Vagina (tissue), 2 donors: Measurements from ENCODE around the gene CASQ1. TPM values are rescaled to one million over a fixed set of nuclear protein-coding genes. Genes with fewer than 3 reads are reported as not detected.

Experiments used
- DNase-seq, 2 donors: peaks; one replicate each; pipeline ENCODE4 v3.0.0-alpha.2; 2017; ENCODE audit errors: extremely low spot score in 2 of 2
- H3K27ac ChIP-seq: fragments of 200-600 bp; sonication (generic); one replicate; pipeline ENCODE4 v1.5.1; 2019
- H3K27me3 ChIP-seq: fragments of 200-600 bp; sonication (generic); one replicate; pipeline ENCODE4 v1.5.1; 2019
- H3K36me3 ChIP-seq, 2 donors: fragments of 200-600 bp; sonication (generic); one replicate each; pipeline ENCODE4 v1.5.1; 2017 to 2019
- H3K4me1 ChIP-seq: fragments of 200-600 bp; sonication (generic); one replicate; pipeline ENCODE4 v1.5.1; 2019
- H3K4me3 ChIP-seq, 2 donors: fragments of 200-600 bp; sonication (generic); 1 replicate in 1 of 2; 2 replicates in 1 of 2; pipeline ENCODE4 v1.5.1; 2016 to 2019
- H3K9me3 ChIP-seq: fragments of 200-600 bp; sonication (generic); one replicate; pipeline ENCODE4 v1.5.1; 2019
- CTCF ChIP-seq, 3 experiments: fragments of 450-650 bp in 2 of 3; fragments of 200-600 bp in 1 of 3; sonication (generic) in 1 of 3; IDR thresholded peaks; one replicate each; pipeline ENCODE4 v1.5.1; 2017 to 2019; ENCODE audit warnings: antibody characterized with exemption in 3 of 3, mild to moderate bottlenecking in 2 of 3, moderate library complexity in 2 of 3
- POLR2A ChIP-seq, 2 donors: fragments of 450-650 bp; IDR thresholded peaks; one replicate each; pipeline ENCODE4 v1.6.1; 2017; ENCODE audit warnings: antibody characterized with exemption in 2 of 2, mild to moderate bottlenecking in 2 of 2, moderate library complexity in 2 of 2
- POLR2AphosphoS5 ChIP-seq, 2 donors: sonication (generic); formaldehyde crosslinking; IDR thresholded peaks; one replicate each; pipeline ENCODE4 v1.9.0; 2017; ENCODE audit warnings: antibody characterized with exemption in 2 of 2, mild to moderate bottlenecking in 2 of 2, low read depth in 1 of 2; ENCODE audit not compliant: insufficient read depth in 1 of 2
- intact Hi-C: fragments of 100-400 bp; cut with DNase I; formaldehyde crosslinking; loops from one replicate; pipeline ENCODE4 v1.15.1; 2023
- total RNA-seq: library from RNA; depleted of rRNA; stranded (reverse); fragments of >200 nt; gene quantifications from one replicate; pipeline ENCODE4 v1.2.3, GENCODE V29; 2016

Gene CASQ1
- total RNA-seq, 1 donor from 2014 or later, result not detected

DNA sequence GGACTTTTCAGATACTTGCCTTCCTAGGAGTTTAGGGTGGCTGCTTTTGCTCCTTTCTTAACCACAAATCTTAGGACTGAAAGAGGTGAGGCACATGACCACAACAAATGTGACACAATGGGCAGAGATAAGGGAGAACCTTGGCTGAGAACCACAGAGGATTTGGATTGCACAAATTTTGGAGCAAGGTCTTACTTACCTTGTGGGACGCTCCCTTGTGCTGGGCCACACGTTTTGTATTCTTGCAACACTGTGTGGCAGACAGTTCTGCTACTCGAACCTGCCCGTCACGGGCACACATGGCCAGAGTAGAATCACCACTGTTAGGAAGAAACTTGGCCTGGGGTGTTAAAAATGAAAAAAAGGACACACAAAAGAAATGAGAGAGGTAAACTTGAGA lies 48.0 kb downstream of the CASQ1 start:
- H3K27ac ChIP-seq, result no peak overlapping the region
- no peak for DNase-seq
- H3K9me3 ChIP-seq, result no peaks in the 10 kb centered on the region
- intact Hi-C loops, result no loop called here
- no peaks in the 10 kb centered on the region for H3K27me3 ChIP-seq
- H3K4me1 ChIP-seq, result no peaks in the 10 kb centered on the region
- no peak overlapping the region for H3K4me3 ChIP-seq
- peaks cover 0 to 68% of the 10 kb centered on the region in 2 donors for H3K36me3 ChIP-seq
- TF ChIP-seq POLR2AphosphoS5 (IDR thresholded peaks at IDR 0.05; ENCODE audit: insufficient read depth in 1 of 2, low read depth in 1 of 2), result no peak
- no peak for TF ChIP-seq POLR2A (IDR thresholded peaks at IDR 0.05)
- no peak for TF ChIP-seq CTCF (IDR thresholded peaks at IDR 0.05)

- Histone ChIP-seq H3K36me3 (peaks cover 0 to 60% of the 10 kb centered on the region in 2 donors), H3K9me3 (no peaks in the 10 kb centered on the region), H3K4me1 (no peaks in the 10 kb centered on the region), H3K4me3 (no peak overlapping the region), H3K27me3 (no peaks in the 10 kb centered on the region), H3K27ac (no peak overlapping the region)
- DNase-seq, result no peak
- intact Hi-C loops, result no loop called here
- TF ChIP-seq POLR2AphosphoS5 (IDR thresholded peaks at IDR 0.05; ENCODE audit: insufficient read depth in 1 of 2, low read depth in 1 of 2) (no peak), POLR2A (IDR thresholded peaks at IDR 0.05) (no peak), CTCF (IDR thresholded peaks at IDR 0.05) (no peak)
These were observed 49.4 kb downstream of the CASQ1 start for GRCh38 chr1:160239582-160240299.

- intact Hi-C loops, result no loop called here
- Histone ChIP-seq H3K27ac (no peak overlapping the region), H3K9me3 (no peaks in the 10 kb centered on the region), H3K36me3 (peaks cover 0 to 21% of the 10 kb centered on the region in 2 donors), H3K4me1 (no peaks in the 10 kb centered on the region), H3K27me3 (no peaks in the 10 kb centered on the region), H3K4me3 (no peak overlapping the region)
- TF ChIP-seq POLR2A (IDR thresholded peaks at IDR 0.05) (no peak), POLR2AphosphoS5 (IDR thresholded peaks at IDR 0.05; ENCODE audit: insufficient read depth in 1 of 2, low read depth in 1 of 2) (no peak), CTCF (IDR thresholded peaks at IDR 0.05) (no peak)
- DNase-seq, result no peak
These were observed 53.4 kb downstream of the CASQ1 start for GRCh38 chr1:160243767-160244166.

DNA sequence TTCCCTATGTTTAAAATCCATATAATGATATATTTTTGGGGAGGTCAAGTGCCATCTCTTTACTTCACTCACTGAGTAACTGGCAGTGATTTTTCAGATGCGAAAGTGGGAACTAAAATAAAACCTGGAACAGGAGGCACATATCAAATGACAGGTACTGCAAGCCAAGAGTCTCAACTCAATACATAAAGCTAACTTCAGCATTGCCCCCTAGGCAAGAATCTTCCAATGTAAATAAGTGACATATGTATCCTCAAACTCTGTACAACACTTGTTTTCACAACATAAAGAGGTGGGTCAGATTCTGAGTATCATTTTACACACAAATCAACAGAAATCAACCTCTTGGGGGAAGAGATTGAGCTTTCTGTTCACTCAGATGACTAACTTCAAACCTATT lies 53.8 kb downstream of the CASQ1 start:
- Histone ChIP-seq H3K36me3 (peaks cover 0 to 17% of the 10 kb centered on the region in 2 donors), H3K9me3 (no peaks in the 10 kb centered on the region), H3K27ac (no peak overlapping the region), H3K4me3 (no peak overlapping the region), H3K4me1 (no peaks in the 10 kb centered on the region), H3K27me3 (no peaks in the 10 kb centered on the region)
- intact Hi-C loops, result no loop called here
- no peak for TF ChIP-seq POLR2AphosphoS5 (IDR thresholded peaks at IDR 0.05; ENCODE audit: insufficient read depth in 1 of 2, low read depth in 1 of 2)
- no peak for TF ChIP-seq CTCF (IDR thresholded peaks at IDR 0.05)
- no peak for TF ChIP-seq POLR2A (IDR thresholded peaks at IDR 0.05)
- DNase-seq, result no peak

GRCh38 chr1:160245434-160245833 lies 55.1 kb downstream of the CASQ1 start:
- Histone ChIP-seq H3K9me3 (no peaks in the 10 kb centered on the region), H3K4me1 (no peaks in the 10 kb centered on the region), H3K27me3 (no peaks in the 10 kb centered on the region), H3K27ac (no peak overlapping the region), H3K36me3 (peaks cover 0 to 7% of the 10 kb centered on the region in 2 donors), H3K4me3 (no peak overlapping the region)
- TF ChIP-seq POLR2A (IDR thresholded peaks at IDR 0.05), result no peak
- intact Hi-C loops, result no loop called here
- DNase-seq, result no peak
